HG03469 (cell line): ENCODE data around the gene UBE2U.

Source experiments
- ATAC-seq: cut with Tn5 transposase; IDR thresholded peaks from one replicate; pipeline ENCODE4 v1.9.1; 2021; ENCODE audit warnings: mild to moderate bottlenecking, moderate library complexity, moderate number of reproducible peaks; ENCODE audit not compliant: unreplicated experiment

Gene UBE2U

GRCh38 chr1:64290420-64290819, 87.0 kb downstream of the UBE2U start:
- ATAC-seq, result no peak

- no peak for ATAC-seq
Observed at GRCh38 chr1:64291931-64292330, 88.5 kb downstream of the UBE2U start.

- ATAC-seq, result no peak
Observed at GRCh38 chr1:64292399-64292798, 89.0 kb downstream of the UBE2U start.

- ATAC-seq, result no peak
Observed at GRCh38 chr1:64293820-64294219, 90.4 kb downstream of the UBE2U start.

- no peak for ATAC-seq
Observed at GRCh38 chr1:64295136-64295535, 91.7 kb downstream of the UBE2U start.

GRCh38 chr1:64295561-64295960, 92.1 kb downstream of the UBE2U start:
- no peak for ATAC-seq

DNA sequence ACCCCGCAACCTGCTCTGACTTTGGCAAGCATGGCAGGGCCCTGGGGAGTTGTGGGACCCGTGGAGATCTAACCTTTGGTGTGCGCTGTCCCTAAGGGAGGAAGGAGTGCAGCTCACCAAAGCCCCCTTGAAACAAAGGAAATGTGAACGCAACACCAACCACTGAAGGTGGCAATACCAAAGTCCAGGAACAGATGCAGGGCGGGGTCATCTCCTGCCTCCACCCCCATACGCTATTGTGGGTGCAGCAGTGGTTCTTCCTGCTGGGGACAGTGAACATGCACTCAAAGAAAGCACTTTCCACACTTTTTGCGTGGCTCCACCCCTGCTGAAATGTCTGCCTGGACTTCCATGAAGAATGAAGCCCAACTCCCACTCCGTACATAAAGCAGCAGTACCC, 93.0 kb downstream of the UBE2U start:
- ATAC-seq, result no peak

- ATAC-seq, result no peak
Observed at GRCh38 chr1:64302194-64302593, 98.8 kb downstream of the UBE2U start.

- ATAC-seq, result no peak
Observed at GRCh38 chr1:64302971-64303370, 99.5 kb downstream of the UBE2U start.

GRCh38 chr1:64304823-64305222, 101.4 kb downstream of the UBE2U start:
- no peak for ATAC-seq

DNA sequence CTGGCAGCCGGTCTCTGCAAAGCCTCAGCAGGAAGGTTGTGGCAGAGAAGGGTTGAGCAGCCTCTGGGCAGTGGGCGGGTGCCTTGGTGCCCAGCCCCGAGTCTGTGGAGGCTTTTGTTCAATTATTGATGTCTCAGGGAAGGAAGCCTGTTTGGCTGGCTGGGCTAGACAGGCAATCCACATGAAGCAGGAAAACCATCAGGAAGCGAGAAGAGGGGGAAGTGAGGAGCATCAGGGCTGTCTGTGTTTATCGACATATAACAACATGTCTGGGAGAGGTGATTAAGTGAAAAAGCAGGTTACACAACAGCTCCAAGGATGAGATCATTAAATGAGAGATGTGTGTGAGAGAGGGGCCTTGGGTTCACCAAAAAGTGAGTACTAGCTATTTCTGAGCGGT, 105.4 kb downstream of the UBE2U start:
- no peak for ATAC-seq

GRCh38 chr1:64309431-64309831, 106.0 kb downstream of the UBE2U start:
- ATAC-seq, result no peak

- no peak for ATAC-seq
Observed at GRCh38 chr1:64310760-64311159, 107.3 kb downstream of the UBE2U start.

- no peak for ATAC-seq
Observed at GRCh38 chr1:64312431-64312830, 109.0 kb downstream of the UBE2U start.

GRCh38 chr1:64315402-64315801, 112.0 kb downstream of the UBE2U start:
- no peak for ATAC-seq
